Measurements from ENCODE around the gene MDC1. TPM values are rescaled to one million over a fixed set of nuclear protein-coding genes. Genes with fewer than 3 reads are reported as not detected.
"Not testable (repeated sequence)": the region's sequence is repeated elsewhere in the genome, so short reads cannot be mapped to it uniquely, and the experiment has no call there.

MDC1 gene
- total and polyA plus RNA-seq, 2 of the 13 experiments (the other 11 are each of a cell fraction or from before 2014, with no cell fraction given) = 8.4 to 14.0 TPM

DNA sequence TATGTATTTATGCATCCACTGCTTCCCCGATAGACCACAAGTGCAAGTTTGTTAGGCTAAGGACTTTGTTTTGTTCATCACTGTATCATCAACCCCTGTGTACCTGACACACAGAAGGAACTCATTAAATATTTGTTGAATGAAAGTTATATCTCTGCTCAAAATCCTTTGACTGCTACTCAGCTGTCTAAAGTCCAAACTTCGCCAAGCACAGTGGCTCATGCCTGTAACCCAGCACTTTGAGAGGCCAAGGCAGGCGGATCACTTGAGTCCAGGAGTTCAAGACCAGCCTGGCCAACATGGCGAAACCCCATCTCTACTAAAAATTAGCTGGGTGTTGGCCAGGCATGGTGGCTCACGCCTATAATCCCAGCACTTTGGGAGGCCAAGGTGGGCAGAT lies 59.2 kb downstream of the MDC1 start:
- H2AFZ ChIP-seq (ENCODE audit: low read length); in situ Hi-C loops (cut with HindIII; ENCODE audit: extremely low pct_ligation_motif_present, low pct_unique_long_range_greater_than_20kb); CTCF ChIA-PET (ENCODE audit: low intra/inter-chr PET ratio, low total read pairs); H4K20me1 ChIP-seq (ENCODE audit: insufficient read depth, low read length); H3K79me2 ChIP-seq (ENCODE audit: insufficient read depth, low read length); FAIRE-seq; H3K9me3 ChIP-seq (ENCODE audit: low read length); H3K9ac ChIP-seq (ENCODE audit: insufficient read depth, low read depth, low read length); BruUV-seq (replicated peaks); H3K4me2 ChIP-seq (ENCODE audit: low read depth, low read length); H3K27me3 ChIP-seq (ENCODE audit: control insufficient read depth in 1 of 2, insufficient read depth in 2 of 2, low read length in 2 of 2); H3K4me3 ChIP-seq (replicated peaks in 1 of 3; ENCODE audit: insufficient read depth in 1 of 3, low read depth in 2 of 3, low read length in 3 of 3); TF ChIP-seq CREM (CRISPR knock-in tag; IDR thresholded peaks at IDR 0.05): not testable (repeated sequence)
- intact Hi-C loops (cut with micrococcal nuclease; ENCODE audit: unreplicated experiment) = loop anchor here (5.0 kb wide), 1 partner anchor 41 kb away; the partner anchor contains the start of genes MRPS18B and PPP1R10
- H3K27ac ChIP-seq (ENCODE audit: extremely low read length, insufficient read depth, low read length) = peak overlapping the region; percentile 80
- POLR2A ChIA-PET = interaction anchor here (1.4 to 4.8 kb wide), 3 partner anchors 10 to 39 kb away, joined by 3 to 26 read pairs (median 9); partner anchors contain the start of gene DHX16
- ATAC-seq (peak; percentile 3; the same call in 1 of the 3 replicates), DNase-seq (ENCODE audit: low spot score) (peak; percentile 53)
- peaks cover 38 to 72% of the 10 kb centered on the region in 2 experiments for H3K36me3 ChIP-seq (replicated peaks in 1 of 2; ENCODE audit: control insufficient read depth in 1 of 2, insufficient read depth in 2 of 2, low read length in 2 of 2)
- peaks cover 53% of the 10 kb centered on the region for H3K4me1 ChIP-seq (ENCODE audit: insufficient read depth, low read length)
- 64% methylated on average over 5 of the region's 5 CpGs for WGBS (ENCODE audit: low lambda C conversion rate)
- TF ChIP-seq ZNF644 (CRISPR knock-in tag; IDR thresholded peaks at IDR 0.05; ENCODE audit: low read depth) (peak; percentile 59; the same call in 1 of the 2 replicates), HNF4A (CRISPR knock-in tag; IDR thresholded peaks at IDR 0.05) (peak; percentile 79), SALL1 (CRISPR knock-in tag; IDR thresholded peaks at IDR 0.05) (peak; percentile 81), POGZ (CRISPR knock-in tag; IDR thresholded peaks at IDR 0.05) (0 out of 2 replicates have a peak, but pooled peaks have one; percentile 14), ZMYM3 (CRISPR knock-in tag; IDR thresholded peaks at IDR 0.05) (peak; percentile 66; the same call in 1 of the 2 replicates), MYC (CRISPR knock-in tag; IDR thresholded peaks at IDR 0.05; ENCODE audit: borderline replicate concordance) (peak; percentile 17; the same call in 1 of the 2 replicates), RARA (CRISPR knock-in tag; IDR thresholded peaks at IDR 0.05) (0 out of 2 replicates have a peak, but pooled peaks have one; percentile 18), FOXA3 (CRISPR knock-in tag; IDR thresholded peaks at IDR 0.05) (0 out of 2 replicates have a peak, but pooled peaks have one; percentile 12), SAP130 (CRISPR knock-in tag; IDR thresholded peaks at IDR 0.05; ENCODE audit: low read depth) (0 out of 2 replicates have a peak, but pooled peaks have one; percentile 17), ZFY (CRISPR knock-in tag; IDR thresholded peaks at IDR 0.05) (0 out of 2 replicates have a peak, but pooled peaks have one; percentile 21), CREM (IDR thresholded peaks at IDR 0.05) (peak; percentile 20; the same call in 1 of the 2 replicates), ADNP (CRISPR knock-in tag; IDR thresholded peaks at IDR 0.05) (peak; percentile 44; the same call in 1 of the 2 replicates), MED1 (CRISPR knock-in tag; IDR thresholded peaks at IDR 0.05) (0 out of 2 replicates have a peak, but pooled peaks have one; percentile 25)
- TF ChIP-seq, protein P1, sequence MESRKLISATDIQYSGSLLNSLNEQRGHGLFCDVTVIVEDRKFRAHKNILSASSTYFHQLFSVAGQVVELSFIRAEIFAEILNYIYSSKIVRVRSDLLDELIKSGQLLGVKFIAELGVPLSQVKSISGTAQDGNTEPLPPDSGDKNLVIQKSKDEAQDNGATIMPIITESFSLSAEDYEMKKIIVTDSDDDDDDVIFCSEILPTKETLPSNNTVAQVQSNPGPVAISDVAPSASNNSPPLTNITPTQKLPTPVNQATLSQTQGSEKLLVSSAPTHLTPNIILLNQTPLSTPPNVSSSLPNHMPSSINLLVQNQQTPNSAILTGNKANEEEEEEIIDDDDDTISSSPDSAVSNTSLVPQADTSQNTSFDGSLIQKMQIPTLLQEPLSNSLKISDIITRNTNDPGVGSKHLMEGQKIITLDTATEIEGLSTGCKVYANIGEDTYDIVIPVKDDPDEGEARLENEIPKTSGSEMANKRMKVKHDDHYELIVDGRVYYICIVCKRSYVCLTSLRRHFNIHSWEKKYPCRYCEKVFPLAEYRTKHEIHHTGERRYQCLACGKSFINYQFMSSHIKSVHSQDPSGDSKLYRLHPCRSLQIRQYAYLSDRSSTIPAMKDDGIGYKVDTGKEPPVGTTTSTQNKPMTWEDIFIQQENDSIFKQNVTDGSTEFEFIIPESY (CRISPR knock-in tag; IDR thresholded peaks at IDR 0.05) = peak; percentile 96
- TF ChIP-seq, protein P2, sequence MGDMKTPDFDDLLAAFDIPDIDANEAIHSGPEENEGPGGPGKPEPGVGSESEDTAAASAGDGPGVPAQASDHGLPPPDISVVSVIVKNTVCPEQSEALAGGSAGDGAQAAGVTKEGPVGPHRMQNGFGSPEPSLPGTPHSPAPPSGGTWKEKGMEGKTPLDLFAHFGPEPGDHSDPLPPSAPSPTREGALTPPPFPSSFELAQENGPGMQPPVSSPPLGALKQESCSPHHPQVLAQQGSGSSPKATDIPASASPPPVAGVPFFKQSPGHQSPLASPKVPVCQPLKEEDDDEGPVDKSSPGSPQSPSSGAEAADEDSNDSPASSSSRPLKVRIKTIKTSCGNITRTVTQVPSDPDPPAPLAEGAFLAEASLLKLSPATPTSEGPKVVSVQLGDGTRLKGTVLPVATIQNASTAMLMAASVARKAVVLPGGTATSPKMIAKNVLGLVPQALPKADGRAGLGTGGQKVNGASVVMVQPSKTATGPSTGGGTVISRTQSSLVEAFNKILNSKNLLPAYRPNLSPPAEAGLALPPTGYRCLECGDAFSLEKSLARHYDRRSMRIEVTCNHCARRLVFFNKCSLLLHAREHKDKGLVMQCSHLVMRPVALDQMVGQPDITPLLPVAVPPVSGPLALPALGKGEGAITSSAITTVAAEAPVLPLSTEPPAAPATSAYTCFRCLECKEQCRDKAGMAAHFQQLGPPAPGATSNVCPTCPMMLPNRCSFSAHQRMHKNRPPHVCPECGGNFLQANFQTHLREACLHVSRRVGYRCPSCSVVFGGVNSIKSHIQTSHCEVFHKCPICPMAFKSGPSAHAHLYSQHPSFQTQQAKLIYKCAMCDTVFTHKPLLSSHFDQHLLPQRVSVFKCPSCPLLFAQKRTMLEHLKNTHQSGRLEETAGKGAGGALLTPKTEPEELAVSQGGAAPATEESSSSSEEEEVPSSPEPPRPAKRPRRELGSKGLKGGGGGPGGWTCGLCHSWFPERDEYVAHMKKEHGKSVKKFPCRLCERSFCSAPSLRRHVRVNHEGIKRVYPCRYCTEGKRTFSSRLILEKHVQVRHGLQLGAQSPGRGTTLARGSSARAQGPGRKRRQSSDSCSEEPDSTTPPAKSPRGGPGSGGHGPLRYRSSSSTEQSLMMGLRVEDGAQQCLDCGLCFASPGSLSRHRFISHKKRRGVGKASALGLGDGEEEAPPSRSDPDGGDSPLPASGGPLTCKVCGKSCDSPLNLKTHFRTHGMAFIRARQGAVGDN (CRISPR knock-in tag; IDR thresholded peaks at IDR 0.05) = peak; percentile 46
- TF ChIP-seq, protein P3, sequence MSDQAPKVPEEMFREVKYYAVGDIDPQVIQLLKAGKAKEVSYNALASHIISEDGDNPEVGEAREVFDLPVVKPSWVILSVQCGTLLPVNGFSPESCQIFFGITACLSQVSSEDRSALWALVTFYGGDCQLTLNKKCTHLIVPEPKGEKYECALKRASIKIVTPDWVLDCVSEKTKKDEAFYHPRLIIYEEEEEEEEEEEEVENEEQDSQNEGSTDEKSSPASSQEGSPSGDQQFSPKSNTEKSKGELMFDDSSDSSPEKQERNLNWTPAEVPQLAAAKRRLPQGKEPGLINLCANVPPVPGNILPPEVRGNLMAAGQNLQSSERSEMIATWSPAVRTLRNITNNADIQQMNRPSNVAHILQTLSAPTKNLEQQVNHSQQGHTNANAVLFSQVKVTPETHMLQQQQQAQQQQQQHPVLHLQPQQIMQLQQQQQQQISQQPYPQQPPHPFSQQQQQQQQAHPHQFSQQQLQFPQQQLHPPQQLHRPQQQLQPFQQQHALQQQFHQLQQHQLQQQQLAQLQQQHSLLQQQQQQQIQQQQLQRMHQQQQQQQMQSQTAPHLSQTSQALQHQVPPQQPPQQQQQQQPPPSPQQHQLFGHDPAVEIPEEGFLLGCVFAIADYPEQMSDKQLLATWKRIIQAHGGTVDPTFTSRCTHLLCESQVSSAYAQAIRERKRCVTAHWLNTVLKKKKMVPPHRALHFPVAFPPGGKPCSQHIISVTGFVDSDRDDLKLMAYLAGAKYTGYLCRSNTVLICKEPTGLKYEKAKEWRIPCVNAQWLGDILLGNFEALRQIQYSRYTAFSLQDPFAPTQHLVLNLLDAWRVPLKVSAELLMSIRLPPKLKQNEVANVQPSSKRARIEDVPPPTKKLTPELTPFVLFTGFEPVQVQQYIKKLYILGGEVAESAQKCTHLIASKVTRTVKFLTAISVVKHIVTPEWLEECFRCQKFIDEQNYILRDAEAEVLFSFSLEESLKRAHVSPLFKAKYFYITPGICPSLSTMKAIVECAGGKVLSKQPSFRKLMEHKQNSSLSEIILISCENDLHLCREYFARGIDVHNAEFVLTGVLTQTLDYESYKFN (CRISPR knock-in tag; conservative IDR thresholded peaks at IDR 0.05) = peak; percentile 61

Data from HepG2 (cell line).